ENCODE measurements around the gene ATP2B2.

Gene ATP2B2

DNA sequence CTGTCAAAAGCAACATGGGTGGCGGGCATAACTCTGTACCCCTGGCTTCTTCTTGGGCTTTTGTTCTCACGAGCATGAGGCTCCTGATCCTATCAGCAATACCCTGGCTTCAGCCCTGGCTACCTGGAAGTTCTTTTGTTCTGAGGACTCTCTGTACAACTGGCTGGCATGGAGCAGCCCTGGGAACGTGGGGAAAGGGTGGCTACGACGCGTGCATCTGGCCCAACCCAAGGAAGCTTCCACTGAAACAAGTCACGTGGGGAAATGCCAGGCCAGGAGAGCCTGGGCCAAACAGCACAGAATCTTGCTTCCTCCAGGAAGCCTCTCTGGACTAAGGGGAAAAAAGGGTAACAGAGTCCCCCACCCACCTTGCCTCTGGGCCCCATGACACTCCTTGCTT is 22.7 kb upstream of the ATP2B2 start:
- DNase-seq: no peak

- no peak for DNase-seq
Observed at GRCh38 chr3:10527295-10528001, 22.1 kb upstream of the ATP2B2 start.

- no peak for DNase-seq
Observed at GRCh38 chr3:10526366-10526765, 21.0 kb upstream of the ATP2B2 start.

DNA sequence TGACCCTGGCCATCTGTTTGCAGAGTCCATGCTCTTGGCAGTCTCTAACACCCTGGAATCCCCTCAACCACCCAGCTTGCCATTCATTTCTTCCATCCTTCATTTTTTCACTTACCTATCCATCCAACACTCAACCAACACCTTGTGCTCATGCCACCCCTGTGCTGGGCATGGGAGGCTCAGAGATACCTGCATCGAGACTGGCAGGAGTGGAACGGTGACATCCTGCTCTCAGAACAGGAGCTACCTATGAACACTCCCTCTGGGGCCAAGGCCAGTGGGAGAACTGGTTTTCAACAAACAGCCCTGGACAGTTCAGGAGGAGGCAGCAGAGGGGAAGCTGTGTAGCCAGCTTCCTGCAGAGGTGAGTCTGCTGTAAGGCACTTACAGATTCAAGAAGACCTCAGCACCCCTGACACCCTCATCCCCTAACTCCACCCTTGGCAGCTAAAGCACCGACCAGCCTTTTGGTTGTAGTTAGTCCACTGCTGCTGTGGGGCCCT is 19.5 kb upstream of the ATP2B2 start:
- no peak for DNase-seq

DNA sequence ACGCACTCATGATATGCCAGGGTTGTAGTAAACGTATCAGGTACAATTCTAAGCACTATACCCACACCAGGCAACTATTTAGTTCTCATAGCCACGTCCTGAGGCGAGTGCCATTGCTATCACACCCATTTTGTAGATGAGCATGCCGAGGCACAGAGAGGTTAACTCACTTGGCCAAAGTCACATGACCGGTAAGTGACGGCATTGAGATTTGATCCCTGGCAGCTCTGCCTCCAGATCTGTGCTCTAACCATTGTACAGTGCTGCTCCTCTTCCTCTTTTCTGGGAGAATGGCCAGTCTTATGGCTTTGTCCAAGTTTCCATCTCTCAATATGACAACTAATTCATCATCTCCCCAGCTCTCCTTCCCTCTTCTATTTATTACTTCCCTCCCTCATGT is 18.9 kb upstream of the ATP2B2 start:
- DNase-seq: no peak

DNA sequence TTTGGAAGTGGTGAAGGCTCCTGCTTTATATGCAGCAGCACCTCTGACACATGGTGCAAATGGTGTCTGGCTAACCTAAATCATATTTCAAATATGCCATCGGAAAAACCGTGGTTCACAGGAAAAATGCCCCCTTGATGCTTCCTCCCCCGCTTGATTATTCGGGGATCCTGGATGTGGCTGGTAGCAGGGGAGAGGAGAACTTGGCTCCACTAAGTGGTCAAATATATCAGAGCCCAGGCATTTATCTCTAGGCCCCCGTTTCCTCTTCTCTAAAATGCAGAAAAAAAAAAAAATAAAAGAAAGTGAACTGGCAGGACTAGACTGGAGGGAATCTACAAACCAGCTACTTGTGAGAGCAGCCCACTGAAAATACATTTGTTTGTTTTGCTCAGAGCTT is 18.2 kb upstream of the ATP2B2 start:
- no peak for DNase-seq

GRCh38 chr3:10522646-10523303 is 17.4 kb upstream of the ATP2B2 start:
- DNase-seq: no peak

DNA sequence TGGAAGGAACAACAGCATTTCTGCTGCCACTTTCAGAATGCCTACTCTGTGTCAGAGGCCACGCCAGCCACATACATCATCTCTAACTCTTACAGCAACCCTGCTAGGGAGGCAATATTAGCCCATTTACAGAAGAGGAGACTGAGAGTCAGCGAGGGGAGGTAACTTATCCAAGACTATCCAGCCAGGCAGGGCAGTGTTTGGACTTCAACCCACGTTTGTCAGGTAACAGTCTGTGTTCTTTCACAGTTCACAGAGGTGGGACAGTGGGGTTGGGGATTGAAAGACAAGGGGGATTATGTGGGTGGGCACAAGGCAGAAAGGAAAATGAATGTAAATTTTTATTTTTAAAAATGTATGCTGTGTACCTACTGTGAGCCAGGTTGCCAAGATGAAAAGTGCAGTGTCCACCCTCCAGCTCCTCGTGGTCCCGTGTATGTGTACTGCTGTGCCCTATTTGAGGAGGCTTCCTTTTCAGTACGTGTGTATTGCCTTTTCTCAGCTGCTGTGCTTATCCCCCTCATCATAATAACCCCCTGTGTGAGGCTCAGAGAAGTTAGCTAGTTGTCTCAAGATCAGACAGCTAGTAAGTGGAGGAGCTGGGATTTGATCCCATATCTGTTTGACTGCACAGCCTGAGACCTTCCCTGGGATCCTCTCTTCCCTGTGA is 16.5 kb upstream of the ATP2B2 start:
- no peak for DNase-seq

GRCh38 chr3:10520072-10520471 is 14.7 kb upstream of the ATP2B2 start:
- DNase-seq: no peak

GRCh38 chr3:10519236-10519635 is 13.8 kb upstream of the ATP2B2 start:
- no peak for DNase-seq

GRCh38 chr3:10518506-10519150 is 13.2 kb upstream of the ATP2B2 start:
- DNase-seq: no peak

DNA sequence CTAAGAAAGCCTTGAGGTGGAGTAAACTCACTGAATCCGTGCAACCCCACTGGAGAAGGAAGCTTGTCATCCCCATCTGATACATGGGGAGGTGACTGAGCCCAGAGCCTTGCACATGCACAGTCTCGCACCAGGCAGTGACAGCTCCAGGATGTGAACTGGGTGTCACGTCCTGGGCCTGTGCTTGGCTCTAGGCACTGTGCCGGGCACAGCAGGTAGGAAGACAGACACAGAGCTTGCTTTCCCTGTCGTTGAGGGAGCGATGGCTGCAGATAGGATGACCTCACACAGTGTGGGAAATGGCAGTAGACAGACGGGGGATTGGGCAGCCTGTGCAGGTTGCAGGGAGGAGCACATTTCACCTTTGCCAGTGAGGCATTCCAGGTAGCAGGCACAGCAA is 12.2 kb upstream of the ATP2B2 start:
- DNase-seq: no peak

- no peak for DNase-seq
Observed at GRCh38 chr3:10516544-10517452, 11.4 kb upstream of the ATP2B2 start.

DNA sequence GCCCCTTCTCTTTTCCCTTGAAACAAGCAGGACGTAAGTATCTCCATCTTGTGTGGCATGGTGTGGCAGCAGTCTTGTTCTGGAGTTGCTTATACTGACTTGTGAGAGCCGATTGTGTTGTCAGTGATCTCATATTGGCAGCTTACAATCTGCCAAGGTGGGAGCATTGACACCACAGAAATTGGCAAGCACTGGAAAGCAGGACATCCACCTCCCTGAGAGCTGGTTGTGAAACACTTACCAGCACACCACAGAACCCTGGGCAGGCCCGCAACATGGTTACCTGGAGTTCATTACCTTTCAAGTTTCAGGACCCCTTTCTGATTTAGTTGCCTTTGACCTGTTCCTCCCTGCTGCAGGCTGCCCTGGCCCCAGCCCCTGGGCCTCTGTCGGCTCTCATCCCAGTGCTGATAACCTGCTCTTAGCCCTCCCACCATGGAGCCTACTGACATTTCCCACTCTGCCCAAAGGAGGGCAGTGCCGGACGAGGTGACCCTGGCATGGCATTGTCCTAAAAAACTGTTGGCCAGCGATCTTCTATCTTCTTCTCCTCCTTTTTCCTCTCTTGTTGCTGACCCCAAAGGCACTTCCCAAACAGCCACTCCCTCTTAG is 10.6 kb upstream of the ATP2B2 start:
- DNase-seq: no peak

DNA sequence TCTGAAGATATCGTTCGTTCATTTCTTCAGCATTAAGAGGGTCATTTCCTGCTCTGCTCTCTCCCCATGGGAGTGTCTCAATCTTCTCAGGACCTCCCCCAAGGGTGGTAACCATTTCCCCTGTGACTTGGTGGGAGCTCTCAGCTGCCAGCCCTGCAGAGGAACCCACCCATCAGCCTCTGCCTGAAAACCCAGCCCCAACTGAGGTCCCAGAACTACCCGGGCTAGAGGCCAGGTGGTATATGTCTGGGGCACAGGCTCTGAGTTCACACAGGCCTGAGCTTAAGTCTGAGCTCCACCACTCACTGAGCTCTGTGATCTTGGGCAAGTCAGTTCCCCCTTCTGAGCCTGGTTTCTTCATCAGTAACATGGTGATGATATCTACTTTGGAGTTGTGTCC is 10.0 kb upstream of the ATP2B2 start:
- no peak for DNase-seq

- DNase-seq: no peak
Observed at GRCh38 chr3:10514407-10515069, 9.2 kb upstream of the ATP2B2 start.

- no peak for DNase-seq
Observed at GRCh38 chr3:10513306-10513705, 7.9 kb upstream of the ATP2B2 start.

DNA sequence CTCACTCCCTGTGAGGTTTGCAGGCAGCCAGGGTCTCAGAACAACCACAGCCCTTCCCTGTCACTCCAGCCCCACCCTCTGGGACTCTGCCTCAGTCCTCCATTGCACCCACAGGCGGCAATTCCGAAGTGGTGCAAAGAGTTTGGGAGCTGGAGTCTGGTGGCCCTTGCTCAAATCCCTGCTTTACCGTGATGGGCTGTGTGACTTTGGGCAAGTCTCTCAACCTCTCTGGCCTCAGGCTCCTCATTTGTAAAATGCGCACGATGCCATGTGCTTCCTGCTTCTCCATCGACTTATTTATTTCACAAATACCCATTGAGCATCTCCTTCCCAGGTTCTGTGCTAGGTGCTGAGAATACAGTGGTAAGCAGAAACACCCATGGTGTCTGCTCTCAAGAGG is 7.3 kb upstream of the ATP2B2 start:
- no peak for DNase-seq

GRCh38 chr3:10511809-10512494 is 6.6 kb upstream of the ATP2B2 start:
- DNase-seq: no peak

DNA sequence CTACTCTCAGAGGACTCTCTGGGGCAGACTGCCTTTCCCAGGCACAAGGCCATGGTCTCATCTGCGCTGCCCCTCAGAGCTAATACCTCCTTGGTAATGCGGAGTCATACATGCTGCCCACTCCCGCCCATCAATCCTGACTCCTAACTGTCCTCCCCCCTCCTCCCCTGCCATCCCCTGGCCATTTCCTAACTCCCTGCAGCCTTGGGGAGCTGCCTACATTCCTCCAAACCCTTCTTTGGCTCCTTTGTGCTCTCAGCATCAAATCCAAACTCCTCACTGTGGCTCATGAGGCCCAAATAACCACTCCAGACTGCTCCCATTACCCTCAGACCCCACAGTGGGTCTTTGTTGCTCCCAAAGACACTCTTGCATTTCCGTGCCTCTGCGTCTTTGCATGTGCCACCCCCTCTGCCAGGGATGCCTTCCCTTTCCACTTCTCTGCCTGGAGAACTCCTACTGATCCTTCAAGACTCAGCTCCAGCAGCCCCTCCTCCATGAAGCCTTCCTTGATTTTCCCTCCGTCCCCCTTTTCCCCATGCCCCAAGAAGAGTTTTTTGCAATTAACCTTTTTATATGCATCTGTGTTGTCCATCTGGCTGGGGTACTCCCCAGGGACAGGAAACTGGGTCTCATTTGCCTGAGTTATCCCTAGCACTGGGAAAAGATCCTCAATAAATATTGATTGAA is 5.5 kb upstream of the ATP2B2 start:
- no peak for DNase-seq

Measured in NCI-H146 (cell line).